Progenitor cell of endocrine pancreas (in vitro differentiated cells): ENCODE measurements around the gene CEP55. TPM values are rescaled to one million over a fixed set of nuclear protein-coding genes. Genes with fewer than 3 reads are reported as not detected.
"Not testable (repeated sequence)": the region's sequence is repeated elsewhere in the genome, so short reads cannot be mapped to it uniquely, and the experiment has no call there.

ENCODE experiments used
- DNase-seq: peaks from one replicate; pipeline ENCODE4 v3.0.0; 2021; ENCODE audit warnings: low spot score; ENCODE audit not compliant: unreplicated experiment
- H3K27ac Mint-ChIP-seq: 2 replicates; pipeline ENCODE4 v1.8.0; 2021; ENCODE audit warnings: mild to moderate bottlenecking, moderate library complexity, mixed read lengths
- H3K27me3 Mint-ChIP-seq: 2 replicates; pipeline ENCODE4 v1.8.0; 2021; ENCODE audit warnings: mixed read lengths
- H3K36me3 Mint-ChIP-seq: 2 replicates; pipeline ENCODE4 v1.8.0; 2022; ENCODE audit warnings: mixed read lengths; ENCODE audit not compliant: insufficient read depth
- H3K4me1 Mint-ChIP-seq: 2 replicates; pipeline ENCODE4 v1.8.0; 2021; ENCODE audit warnings: low read depth, mixed read lengths
- H3K4me3 Mint-ChIP-seq: 2 replicates; pipeline ENCODE4 v1.8.0; 2021; ENCODE audit warnings: low read depth, mild to moderate bottlenecking, moderate library complexity, mixed read lengths
- H3K9me3 Mint-ChIP-seq: 2 replicates; pipeline ENCODE4 v1.8.0; 2021; ENCODE audit warnings: low read depth, mixed read lengths
- CTCF ChIP-seq: fragments of 200-600 bp; sonication (generic); IDR thresholded peaks from one replicate; pipeline ENCODE4 v1.5.0; 2021; ENCODE audit warnings: antibody characterized with exemption, mild to moderate bottlenecking; ENCODE audit not compliant: unreplicated experiment
- total RNA-seq: library from RNA; stranded (reverse); gene quantifications from 2 replicates; pipeline ENCODE4 v1.2.1, GENCODE V29; 2021

Gene CEP55
- total RNA-seq, 1 donor from 2014 or later, result 9.1 TPM

GRCh38 chr10:93463723-93464476 is 32.5 kb upstream of the CEP55 start:
- no peak for DNase-seq
- TF ChIP-seq CTCF, result no peak
- H3K4me3 Mint-ChIP-seq, result no peak overlapping the region
- H3K27me3 Mint-ChIP-seq, result no peaks in the 10 kb centered on the region
- H3K36me3 Mint-ChIP-seq, result peaks cover 5% of the 10 kb centered on the region
- H3K4me1 Mint-ChIP-seq, result peaks cover 27% of the 10 kb centered on the region
- no peaks in the 10 kb centered on the region for H3K9me3 Mint-ChIP-seq
- H3K27ac Mint-ChIP-seq, result peak overlapping the region; percentile 46

GRCh38 chr10:93464776-93465388 is 31.5 kb upstream of the CEP55 start:
- H3K4me1 Mint-ChIP-seq, result peaks cover 23% of the 10 kb centered on the region
- no peak overlapping the region for H3K4me3 Mint-ChIP-seq
- TF ChIP-seq CTCF, result no peak
- peaks cover 3% of the 10 kb centered on the region for H3K36me3 Mint-ChIP-seq
- no peak overlapping the region for H3K27ac Mint-ChIP-seq
- no peaks in the 10 kb centered on the region for H3K9me3 Mint-ChIP-seq
- DNase-seq, result no peak
- H3K27me3 Mint-ChIP-seq, result no peaks in the 10 kb centered on the region

GRCh38 chr10:93465806-93466675 is 30.4 kb upstream of the CEP55 start:
- no peak for DNase-seq
- Mint-ChIP-seq H3K36me3 (no peaks in the 10 kb centered on the region), H3K4me1 (peaks cover 23% of the 10 kb centered on the region), H3K27ac (peak overlapping the region; percentile 88), H3K27me3 (no peaks in the 10 kb centered on the region), H3K9me3 (peaks cover 4% of the 10 kb centered on the region), H3K4me3 (no peak overlapping the region)
- no peak for TF ChIP-seq CTCF

GRCh38 chr10:93467635-93468034 is 28.8 kb upstream of the CEP55 start:
- peaks cover 16% of the 10 kb centered on the region for H3K4me1 Mint-ChIP-seq
- not testable (repeated sequence) for H3K4me3 Mint-ChIP-seq, H3K27me3 Mint-ChIP-seq, H3K36me3 Mint-ChIP-seq, H3K9me3 Mint-ChIP-seq, DNase-seq, H3K27ac Mint-ChIP-seq

GRCh38 chr10:93468461-93469213 is 27.8 kb upstream of the CEP55 start:
- no peak for DNase-seq
- Mint-ChIP-seq H3K4me1 (peaks cover 13% of the 10 kb centered on the region), H3K36me3 (peaks cover 2% of the 10 kb centered on the region), H3K27me3 (no peaks in the 10 kb centered on the region), H3K27ac (peak overlapping the region; percentile 90), H3K4me3 (no peak overlapping the region), H3K9me3 (peaks cover 4% of the 10 kb centered on the region)
- no peak for TF ChIP-seq CTCF
